CD4-positive, alpha-beta T cell treated with Interleukin-6 at 100 ng/mL for 8 hours (primary cell): ENCODE results near the gene BOLA2B.
"Not testable (repeated sequence)": the region's sequence is repeated elsewhere in the genome, so short reads cannot be mapped to it uniquely, and the experiment has no call there.

Experiments
- DNase-seq: peaks from one replicate; pipeline ENCODE4 v3.0.0-alpha.2; 2020; ENCODE audit warnings: mixed read lengths, low spot score

BOLA2B gene

DNA sequence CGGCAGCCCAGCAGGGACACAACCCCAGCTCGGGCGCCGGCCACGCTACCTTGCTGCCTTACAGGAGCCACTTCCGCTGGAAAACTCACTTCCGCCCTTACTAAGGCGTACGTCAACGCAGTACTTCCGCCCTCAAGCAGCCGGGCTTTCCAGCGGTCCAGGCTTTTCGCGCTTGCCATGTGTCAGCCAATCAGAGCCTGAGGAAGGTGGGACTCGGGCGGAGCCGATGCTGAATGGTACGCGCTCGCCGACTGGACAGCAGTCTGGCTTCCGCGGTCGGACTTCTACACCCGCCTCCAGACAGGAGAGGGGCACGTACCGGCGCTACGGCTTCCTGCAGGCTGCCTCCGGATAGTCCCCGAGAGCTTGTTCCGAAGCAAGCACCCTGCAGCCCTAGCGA, at the start of gene BOLA2B, which contains the start of gene SLX1A:
TSS of gene BOLA2B (minus strand) at position 52 of the 400 bp plus-strand sequence. CDS start 71 bp downstream, outside the sequence.
TSS of gene SLX1A (plus strand) at position 261 of the 400 bp plus-strand sequence. CDS start 210 bp downstream, outside the sequence.
- not testable (repeated sequence) for DNase-seq

DNA sequence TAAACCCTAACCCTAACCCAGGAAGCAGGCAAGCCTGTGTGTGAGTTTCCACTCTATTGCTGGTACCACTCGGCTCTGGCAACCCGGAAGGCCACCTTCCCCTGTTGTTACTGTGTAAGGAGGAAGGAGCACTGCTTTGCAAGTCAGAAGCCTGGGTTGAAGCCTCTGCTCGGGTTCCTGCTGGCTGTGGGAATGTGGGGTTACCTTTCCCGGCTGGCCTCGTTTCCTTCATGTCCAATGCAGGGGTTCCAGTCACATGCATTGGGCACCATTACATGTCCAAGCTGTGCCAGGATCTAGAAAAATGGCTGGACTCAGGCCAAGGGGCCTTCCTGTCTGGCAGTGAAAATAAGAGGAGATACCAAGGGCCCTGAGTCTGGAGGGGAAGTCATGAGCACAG, 23.6 kb upstream of the BOLA2B start:
- not testable (repeated sequence) for DNase-seq

DNA sequence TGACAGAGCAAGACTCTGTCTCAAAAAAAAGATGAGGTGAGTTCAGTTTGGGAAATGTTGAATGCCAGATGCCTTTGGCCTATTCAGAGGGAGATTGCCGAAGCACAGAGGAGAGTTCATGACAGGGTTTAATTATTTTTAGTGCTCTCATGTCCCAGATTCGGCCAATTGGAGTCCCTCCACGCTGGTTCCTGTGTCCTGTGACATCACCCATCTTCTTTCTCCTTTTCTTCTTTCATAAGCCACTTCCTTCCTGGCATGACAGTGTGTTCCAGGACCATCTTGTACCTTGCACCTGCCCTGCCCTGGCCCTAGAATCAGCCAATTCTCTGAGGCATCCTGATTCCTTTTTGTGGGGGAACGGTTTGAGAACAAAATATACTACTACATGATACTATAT, 17.9 kb upstream of the BOLA2B start:
- not testable (repeated sequence) for DNase-seq

DNA sequence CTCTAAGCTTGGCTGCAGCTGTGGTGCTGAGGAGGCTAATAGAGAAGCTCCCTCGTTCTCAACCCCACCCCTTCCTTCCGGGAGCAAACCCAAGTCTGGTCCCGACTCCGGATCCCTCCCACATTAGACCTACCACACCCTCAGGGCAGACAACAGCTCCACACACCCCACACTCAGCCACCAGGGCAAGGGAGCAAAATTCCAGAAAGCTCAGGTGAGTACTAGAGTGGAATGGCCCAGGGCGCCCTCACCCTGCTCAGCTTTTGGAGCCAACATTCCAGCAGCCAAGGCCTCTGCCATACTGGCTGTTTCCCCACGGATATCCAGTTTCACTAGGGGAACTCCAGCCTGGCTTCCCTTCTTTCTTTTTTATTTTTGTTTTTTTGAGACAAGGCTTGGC, 15.6 kb upstream of the BOLA2B start:
- DNase-seq, result not testable (repeated sequence)

DNA sequence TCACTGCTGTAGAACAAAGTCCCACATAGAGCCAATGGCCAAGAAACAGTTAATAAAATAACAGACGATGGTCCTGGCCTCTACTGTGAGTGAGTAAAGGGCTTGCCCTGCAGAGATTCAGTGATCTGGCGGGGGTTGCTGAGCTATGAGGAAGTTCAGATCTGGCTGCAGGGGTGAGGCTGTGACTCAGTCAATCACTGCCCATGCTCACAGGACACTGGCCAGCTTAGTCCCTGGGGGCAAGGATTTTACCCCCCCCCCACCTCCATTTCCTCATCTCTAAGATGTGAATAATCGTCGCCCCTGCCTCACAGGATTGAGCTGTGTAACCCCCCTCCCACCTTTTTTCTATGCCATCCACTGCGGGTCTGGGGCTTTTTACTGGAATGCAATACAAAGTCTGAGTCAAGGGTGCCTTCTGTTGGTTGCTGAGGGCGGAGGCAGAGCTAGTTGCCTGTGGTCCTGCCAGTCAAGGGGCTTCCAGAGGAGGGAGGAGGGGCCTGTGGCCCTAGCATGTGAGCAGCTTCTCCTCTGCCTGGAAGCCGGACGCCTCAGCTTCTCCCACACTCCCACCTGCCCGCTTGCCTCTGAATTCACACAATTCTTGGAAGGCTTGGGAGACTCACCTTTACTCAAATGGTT, 13.7 kb upstream of the BOLA2B start:
- not testable (repeated sequence) for DNase-seq

DNA sequence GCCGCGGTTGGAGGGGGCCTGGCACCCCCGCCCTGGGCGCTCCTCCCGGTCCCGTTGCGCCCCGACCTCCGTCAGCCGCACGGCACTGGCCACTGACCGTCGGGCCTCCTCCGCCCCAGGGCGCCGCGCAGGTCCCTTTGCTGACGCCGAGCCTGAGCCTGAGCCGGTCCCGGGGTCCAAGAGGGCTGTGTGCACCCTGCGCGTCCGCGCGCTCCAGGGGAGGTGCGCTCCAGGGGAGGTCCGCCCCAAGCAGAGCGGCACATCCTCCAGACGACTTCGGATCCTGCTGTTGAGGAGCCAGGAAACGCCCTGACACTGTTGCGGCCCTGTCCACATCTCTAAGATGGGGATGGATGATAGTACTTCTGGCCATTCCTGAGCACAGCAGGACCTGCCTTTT, 12.8 kb upstream of the BOLA2B start:
- not testable (repeated sequence) for DNase-seq

GRCh38 chr16:30205541-30206236, 12.2 kb upstream of the BOLA2B start:
- not testable (repeated sequence) for DNase-seq

DNA sequence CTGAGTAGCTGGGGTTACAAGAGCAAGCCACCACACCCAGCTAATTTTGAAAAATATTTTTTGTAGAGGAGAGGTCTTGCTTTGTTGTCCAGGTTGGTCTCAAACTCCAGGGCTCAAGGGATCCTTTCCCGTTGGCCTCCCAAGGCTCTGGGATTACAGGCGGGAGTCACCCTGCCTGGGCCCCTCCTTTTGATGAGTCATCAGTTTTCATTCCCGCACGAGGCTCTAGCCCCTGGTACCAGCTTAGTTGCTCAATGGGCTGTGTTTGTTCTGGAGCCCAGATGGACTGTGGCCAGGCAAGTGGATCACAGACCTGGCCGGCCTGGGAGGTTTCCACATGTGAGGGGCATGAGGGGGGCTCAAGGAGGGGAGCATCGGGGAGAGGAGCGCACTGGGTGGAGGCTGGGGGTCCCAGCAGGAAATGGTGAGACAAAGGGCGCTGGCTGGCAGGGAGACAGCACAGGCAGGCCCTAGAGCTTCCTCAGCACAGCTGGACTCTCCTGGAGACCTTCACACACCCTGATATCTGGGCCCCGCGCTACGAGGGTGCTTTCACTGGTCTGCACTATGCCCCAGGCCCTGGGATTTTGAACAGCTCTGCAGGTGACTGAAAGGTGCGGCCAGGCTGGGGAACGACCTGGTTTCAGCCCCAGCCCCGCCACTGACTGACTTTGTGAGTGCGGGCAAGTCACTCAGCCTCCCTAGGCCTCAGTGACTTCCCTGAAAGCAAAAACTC, 6.3 kb upstream of the BOLA2B start:
- DNase-seq, result not testable (repeated sequence)

DNA sequence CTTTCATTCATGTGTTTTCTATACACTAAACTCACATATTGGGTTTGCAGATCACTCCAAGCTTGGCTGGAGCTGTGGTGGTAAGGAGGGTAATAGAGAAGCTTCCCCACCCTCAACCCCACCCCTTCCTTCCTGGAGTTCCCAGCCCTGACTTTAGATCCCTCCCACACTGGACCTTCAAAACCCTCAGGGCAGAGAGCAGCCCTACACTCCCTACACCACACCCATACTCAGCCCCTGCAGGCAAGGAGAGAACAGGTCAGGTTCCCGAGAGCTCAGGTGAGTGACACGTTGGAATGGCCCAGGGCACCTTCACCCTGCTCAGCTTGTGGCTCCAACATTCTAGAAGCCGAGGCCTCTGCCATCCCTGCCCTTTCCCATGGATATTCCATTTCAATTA, 5.6 kb upstream of the BOLA2B start, which contains the start of gene SULT1A3:
TSS of gene SULT1A3 (plus strand) at position 207 of the 400 bp plus-strand sequence. CDS start 1,474 bp downstream, outside the sequence.
- not testable (repeated sequence) for DNase-seq

- not testable (repeated sequence) for DNase-seq
Measured at GRCh38 chr16:30197001-30197400, 3.5 kb upstream of the BOLA2B start.

DNA sequence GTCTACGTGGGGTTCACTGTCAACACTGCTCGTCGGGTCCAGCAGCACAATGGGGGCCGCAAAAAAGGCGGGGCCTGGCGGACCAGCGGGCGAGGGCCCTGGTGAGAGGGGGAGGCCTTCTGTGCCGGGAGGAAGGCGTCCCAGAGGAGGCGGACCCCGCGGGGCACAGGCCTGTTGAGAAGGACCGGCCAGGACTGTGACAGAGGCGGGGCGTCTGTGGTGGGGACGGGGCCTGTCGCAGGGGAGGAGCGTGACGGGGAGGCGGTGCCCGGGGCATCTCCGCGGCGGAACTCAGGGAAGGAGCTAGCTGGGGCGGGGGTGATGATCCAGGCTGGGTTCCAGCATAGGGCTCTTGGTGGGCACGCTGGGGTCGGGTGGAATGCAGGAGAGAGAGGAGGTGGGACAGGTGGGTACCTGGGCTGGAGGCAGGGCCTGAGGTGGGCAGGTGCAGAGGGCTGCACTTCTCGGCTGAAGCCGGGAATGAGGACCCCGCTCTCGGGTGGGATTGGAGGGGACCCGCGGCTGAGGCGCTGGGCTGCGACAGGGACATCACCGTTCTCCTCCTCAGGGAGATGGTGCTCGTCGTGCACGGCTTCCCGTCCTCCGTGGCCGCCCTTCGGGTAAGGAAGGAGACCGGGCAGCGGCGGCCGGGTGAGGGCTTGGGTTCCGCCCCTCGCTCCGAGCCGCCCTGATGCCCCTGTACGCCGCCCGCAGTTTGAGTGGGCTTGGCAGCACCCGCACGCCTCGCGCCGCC, 883 bp upstream of the BOLA2B start:
- not testable (repeated sequence) for DNase-seq

DNA sequence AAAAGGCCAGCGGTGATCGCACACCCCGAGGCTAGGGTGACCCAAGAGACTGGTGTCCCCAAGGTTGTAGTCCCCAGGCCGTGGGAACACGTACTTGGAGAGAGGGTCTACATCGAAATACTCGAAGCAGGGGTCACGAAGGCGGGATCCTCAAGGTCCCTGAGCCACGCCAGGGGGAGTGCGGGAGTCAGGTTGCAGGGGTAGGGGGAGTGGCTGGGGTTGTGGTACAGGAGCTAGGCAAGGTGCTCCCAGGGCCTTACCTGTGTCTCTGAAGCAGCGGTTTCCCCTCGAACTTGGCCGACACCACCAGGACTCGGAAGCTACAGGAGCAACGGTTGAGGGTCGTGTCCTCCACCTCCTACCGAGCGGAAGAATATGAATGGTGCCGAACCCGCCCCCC, 368 bp downstream of the BOLA2B start:
- not testable (repeated sequence) for DNase-seq

DNA sequence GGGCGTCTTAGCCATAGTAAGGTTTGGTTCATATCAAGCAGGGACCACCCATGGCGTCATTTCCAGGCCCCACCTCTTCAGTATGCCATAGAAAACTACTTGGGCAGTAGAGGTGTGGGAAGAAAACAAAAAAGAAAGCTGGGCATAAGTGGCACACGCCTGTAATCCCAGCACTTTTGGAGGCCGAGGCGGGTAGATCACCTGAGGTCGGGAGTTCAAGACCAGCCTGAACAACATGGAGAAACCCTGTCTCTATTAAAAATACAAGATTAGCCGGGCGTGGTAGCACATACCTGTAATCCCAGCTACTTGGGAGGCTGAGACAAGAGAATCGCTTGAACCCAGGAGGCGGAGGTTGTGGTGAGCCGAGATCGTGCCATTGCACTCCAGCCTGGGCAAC, 2.3 kb downstream of the BOLA2B start:
- DNase-seq, result not testable (repeated sequence)

- DNase-seq, result no peak
Measured at GRCh38 chr16:30187971-30188561, 5.4 kb downstream of the BOLA2B start.

- no peak for DNase-seq
Measured at GRCh38 chr16:30187556-30187865, 6.0 kb downstream of the BOLA2B start.

GRCh38 chr16:30186782-30187555, 6.5 kb downstream of the BOLA2B start:
- DNase-seq, result peak; percentile 85

DNA sequence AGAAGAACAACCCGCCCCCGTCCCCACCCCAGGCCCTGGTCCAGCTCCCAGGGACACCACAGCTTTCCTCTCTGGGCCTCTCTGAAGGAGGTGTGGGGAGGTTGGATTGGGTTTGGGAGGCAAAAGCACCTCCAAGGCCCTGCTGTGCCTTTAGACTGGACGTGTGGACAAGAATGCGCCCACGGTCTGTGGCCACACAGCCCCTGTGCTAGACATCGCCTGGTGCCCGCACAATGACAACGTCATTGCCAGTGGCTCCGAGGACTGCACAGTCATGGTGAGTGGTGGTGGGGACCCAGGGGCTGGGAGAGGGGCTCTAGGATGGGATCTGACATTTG, 7.1 kb downstream of the BOLA2B start:
- DNase-seq, result no peak

DNA sequence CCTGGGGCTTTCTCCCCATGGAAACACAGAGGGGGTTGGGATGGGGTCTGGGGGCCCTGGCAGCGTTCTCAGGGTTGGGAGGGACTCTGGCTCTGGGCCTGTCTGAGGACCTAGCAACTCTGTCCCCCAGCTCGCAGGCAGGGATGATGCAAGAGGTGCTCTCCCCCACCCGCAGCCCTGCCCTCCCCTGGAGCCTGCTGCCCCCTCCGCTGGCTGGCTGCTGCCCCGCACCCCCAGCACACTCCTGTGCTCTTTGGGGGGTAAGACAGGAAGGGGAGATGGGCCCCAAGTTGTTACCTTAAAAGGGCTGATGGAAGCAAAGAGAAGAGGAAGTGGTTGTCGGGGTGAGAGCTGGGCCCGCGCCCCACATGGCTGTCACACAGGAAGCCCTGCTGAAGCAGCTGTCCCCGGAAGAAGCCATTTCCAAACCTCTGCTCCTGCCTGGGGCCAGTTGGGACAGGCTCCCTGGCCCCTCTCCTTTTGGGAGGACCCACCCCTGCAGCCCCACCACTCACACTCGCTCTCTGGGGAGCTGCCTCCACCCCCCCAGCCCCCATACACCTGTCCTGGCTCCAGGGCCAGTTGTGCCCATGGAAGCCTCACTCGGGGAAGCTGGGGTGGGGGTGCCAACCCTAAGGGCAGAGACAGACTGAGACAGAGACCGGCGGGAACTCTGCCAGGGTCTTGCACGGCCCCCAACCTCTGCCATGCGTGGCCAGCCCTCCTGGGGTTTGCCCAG, 7.6 kb downstream of the BOLA2B start:
- peak; percentile 94 for DNase-seq

DNA sequence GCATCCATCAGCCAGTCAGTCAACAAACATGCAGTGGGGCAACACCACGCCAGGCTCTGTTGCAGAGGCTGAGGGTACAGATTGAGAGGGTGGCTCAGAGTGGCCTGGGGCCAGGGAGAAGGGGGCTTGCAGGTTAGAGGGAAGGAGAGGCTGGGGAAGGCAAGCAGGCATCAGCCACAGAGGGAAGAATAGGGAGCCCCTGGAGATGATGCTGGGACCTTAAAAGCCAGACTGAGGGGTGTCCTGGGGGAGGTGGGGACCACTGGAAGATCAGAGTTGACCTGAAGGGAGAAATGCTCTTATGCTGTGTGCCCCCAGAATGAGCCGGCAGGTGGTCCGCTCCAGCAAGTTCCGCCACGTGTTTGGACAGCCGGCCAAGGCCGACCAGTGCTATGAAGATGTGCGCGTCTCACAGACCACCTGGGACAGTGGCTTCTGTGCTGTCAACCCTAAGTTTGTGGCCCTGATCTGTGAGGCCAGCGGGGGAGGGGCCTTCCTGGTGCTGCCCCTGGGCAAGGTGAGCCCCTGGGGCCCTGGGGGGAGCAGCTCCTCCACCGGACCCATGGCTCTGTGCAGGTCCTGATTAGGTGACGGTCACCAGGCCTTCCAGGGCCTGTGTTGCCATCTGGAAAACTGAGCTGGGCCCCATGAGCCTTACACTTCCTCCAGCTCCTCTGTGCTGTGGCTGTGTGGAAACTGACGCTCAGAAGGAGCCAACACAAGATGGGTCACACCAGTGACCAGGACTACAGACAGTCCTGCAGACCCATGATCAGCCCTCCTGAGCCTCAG, 8.4 kb downstream of the BOLA2B start:
- DNase-seq, result no peak
